Fibroblast of pulmonary artery (primary cell): ENCODE data around the gene RBP5.

Experiments used
- DNase-seq: peaks from one replicate; pipeline ENCODE4 v3.0.0-alpha.2; 2010; ENCODE audit warnings: low read depth
- H3K4me3 ChIP-seq: replicated peaks from 2 replicates; pipeline ENCODE4 v1.5.1; 2011; ENCODE audit warnings: low read depth, mild to moderate bottlenecking, control low read depth, low read length, moderate library complexity
- CTCF ChIP-seq: IDR thresholded peaks from 2 replicates; pipeline ENCODE4 v1.5.1; 2011; ENCODE audit warnings: mild to moderate bottlenecking, control low read depth, low read length, inconsistent platforms; ENCODE audit errors: missing control alignments

Gene RBP5

GRCh38 chr12:7103837-7104584 is 24.7 kb downstream of the RBP5 start:
- no peak overlapping the region for H3K4me3 ChIP-seq
- TF ChIP-seq CTCF: no peak
- DNase-seq: no peak

DNA sequence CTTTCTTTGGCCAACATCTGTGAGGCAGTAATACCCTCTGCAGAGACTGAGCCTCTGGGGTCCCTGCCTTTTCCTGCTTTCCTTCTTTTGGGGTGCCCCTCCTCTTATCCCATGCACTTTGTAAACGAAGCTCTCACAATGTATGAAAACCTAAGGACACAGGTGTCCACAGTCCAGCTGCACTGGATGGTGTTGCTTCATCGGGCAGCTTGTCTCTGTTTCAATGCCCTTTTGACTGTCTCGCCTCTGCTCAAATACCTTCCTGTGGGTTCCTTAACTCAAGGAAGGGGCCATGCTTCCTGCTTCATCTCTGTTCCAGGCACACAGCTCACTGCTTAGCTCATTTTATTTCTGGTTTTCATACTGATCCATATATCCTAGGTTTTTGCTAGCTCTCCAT is 26.1 kb downstream of the RBP5 start:
- no peak for TF ChIP-seq CTCF
- no peak overlapping the region for H3K4me3 ChIP-seq
- no peak for DNase-seq

DNA sequence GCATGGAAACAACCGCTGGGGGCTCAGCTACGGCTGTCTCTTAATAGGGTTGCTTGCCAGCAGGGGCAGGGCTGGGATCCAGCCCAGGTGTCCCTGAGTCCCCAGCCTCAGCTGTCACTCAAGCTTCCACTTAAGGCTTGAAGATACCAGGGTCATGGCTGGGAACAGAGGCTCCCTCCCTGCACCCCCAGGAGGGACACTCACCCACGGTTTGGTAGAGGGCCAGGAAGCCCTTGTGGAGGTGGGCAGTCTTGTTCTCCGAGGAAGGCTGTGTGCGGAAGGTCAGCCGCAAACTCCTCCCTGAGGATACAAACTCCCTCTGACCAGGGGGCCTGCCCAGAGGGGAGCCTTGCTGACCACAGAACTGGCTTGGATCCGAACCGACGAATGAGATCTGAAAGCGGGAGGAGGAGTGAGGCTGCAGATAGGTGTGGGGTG is 27.0 kb downstream of the RBP5 start:
- no peak overlapping the region for H3K4me3 ChIP-seq
- TF ChIP-seq CTCF: no peak
- no peak for DNase-seq

DNA sequence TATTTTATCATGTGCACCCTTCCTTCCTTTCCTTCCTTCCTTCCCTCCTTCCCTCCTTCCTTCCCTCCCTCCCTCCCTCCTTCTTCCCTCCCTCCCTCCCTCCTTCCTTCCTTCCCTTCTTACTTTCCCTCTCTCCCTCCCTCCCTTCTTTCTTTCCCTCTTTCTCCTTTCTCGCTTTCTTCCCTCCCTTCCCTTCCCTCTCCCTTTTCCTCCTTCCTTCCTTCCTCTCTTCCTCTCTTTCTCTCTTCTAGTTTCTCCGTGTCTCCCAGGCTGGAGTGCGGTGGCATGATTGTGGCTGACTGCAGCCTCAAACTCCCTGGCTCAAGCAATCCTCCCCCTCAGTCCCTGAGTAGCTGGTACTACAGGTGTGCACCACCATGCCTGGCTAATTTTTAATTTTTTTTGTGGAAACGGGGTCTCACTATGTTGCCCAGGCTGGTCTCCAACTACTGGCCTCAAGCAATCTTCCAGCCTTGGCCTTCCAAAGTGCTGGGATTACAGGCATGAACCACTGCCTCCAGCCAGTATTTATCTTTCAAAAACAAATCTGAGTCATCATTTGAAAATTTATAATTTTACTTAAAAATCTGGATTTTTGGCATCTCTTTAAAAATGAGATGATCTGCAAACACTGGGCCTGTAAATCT is 27.5 kb downstream of the RBP5 start:
- no peak for TF ChIP-seq CTCF
- DNase-seq: no peak
- H3K4me3 ChIP-seq: no peak overlapping the region

- TF ChIP-seq CTCF: no peak
- no peak overlapping the region for H3K4me3 ChIP-seq
- no peak for DNase-seq
These were observed 28.4 kb downstream of the RBP5 start for GRCh38 chr12:7100239-7100638.

DNA sequence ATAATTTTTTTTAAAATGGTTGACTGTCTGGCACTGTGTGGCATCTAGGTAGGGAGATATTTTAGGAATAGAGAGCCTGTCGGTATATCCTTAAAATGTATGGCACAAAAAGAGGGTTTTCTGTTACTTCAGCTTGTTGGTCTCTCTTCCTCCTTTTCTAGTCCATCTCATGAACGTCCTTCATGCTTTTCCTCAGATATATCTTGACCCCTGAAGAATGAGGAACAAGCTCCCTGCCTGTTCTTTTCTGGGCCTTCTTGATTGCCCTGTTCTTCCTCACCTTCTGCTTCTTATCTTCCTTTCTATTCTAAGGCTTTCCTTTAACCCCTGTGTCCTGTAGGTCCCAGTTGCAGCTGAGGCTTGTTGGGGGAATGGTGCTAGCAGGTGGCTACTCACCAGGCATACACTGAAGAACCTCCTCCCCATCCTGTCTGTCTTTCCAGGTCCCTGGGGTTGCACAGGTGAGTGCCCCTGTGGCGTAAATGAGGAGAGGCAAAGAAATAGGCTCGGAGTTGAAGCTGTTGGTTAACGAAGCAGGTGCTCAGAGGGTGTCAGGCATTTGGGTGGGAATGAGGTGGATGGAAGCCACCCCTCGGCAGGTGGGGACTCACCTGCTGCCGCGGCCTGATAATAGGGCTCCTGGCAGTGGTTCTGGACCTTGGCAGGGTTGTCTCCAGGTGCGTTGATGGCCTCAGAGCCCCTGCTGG is 29.2 kb downstream of the RBP5 start:
- DNase-seq: no peak
- TF ChIP-seq CTCF: no peak
- no peak overlapping the region for H3K4me3 ChIP-seq
